Measurements from ENCODE around the gene MUC20.

GRCh38 chr3:195708061-195708460 is 12.7 kb upstream of the MUC20 start:
- TF ChIP-seq CTCF (IDR thresholded peaks at IDR 0.05; ENCODE audit: insufficient read depth, low read depth, low read length) (no peak), EZH2 (IDR thresholded peaks at IDR 0.05; ENCODE audit: insufficient read depth, low read length) (no peak)
